IMR-90 (cell line): ENCODE data around the gene CSTA. TPM values are rescaled to one million over a fixed set of nuclear protein-coding genes. Genes with fewer than 3 reads are reported as not detected.

Experiments used
- ATAC-seq: fragments of 200-7000 bp; cut with Tn5 transposase; 2 replicates; pipeline ENCODE4 v1.9.1; 2020; ENCODE audit warnings: low read depth, mild to moderate bottlenecking, moderate library complexity
- BruUV-seq: library from RNA; stranded (reverse); fragments of 400-500 nt; replicated peaks from 2 replicates; lab custom pipeline; 2021; lab: Mats Ljungman, UMichigan
- CTCF ChIA-PET: fragments of 300-600 bp; formaldehyde crosslinking; extraction: SDS; loops from one replicate; lab custom pipeline; 2021; ENCODE audit warnings: antibody characterized with exemption; lab: Yijun Ruan, JAX
- POLR2A ChIA-PET: fragments of 300-600 bp; sonication (Branson Sonifier 250); formaldehyde crosslinking; loops from one replicate; lab custom pipeline; 2022; ENCODE audit warnings: antibody characterized with exemption; ENCODE audit not compliant: unreplicated experiment; lab: Charles Lee
- DNase-seq: peaks from one replicate; pipeline ENCODE4 v3.0.0; 2013
- H2AFZ ChIP-seq: replicated peaks from 2 replicates; pipeline ENCODE3; 2013; ENCODE audit warnings: low read length, mild to moderate bottlenecking; ENCODE audit not compliant: poor library complexity
- H2AK5ac ChIP-seq: 2 replicates; pipeline ENCODE4 v1.6.1; 2013; ENCODE audit warnings: low read depth, low read length, inconsistent platforms
- H2AK9ac ChIP-seq: replicated peaks from 2 replicates; pipeline ENCODE3; 2013; ENCODE audit warnings: mild to moderate bottlenecking, low read depth, low read length, moderate library complexity; ENCODE audit not compliant: poor library complexity
- H2BK120ac ChIP-seq: 2 replicates; pipeline ENCODE4 v1.6.1; 2013; ENCODE audit warnings: low read depth, low read length, inconsistent platforms
- H2BK15ac ChIP-seq: 3 replicates; pipeline ENCODE4 v1.6.1; 2013; ENCODE audit warnings: low read depth, low read length, inconsistent platforms
- H2BK20ac ChIP-seq: 2 replicates; pipeline ENCODE4 v1.6.1; 2013; ENCODE audit warnings: low read depth, mild to moderate bottlenecking, inconsistent platforms, low read length, moderate library complexity
- H2BK5ac ChIP-seq: 2 replicates; pipeline ENCODE4 v1.6.1; 2013; ENCODE audit warnings: mild to moderate bottlenecking, low read depth, low read length, inconsistent platforms; ENCODE audit not compliant: poor library complexity, severe bottlenecking
- H3K14ac ChIP-seq: replicated peaks from 2 replicates; pipeline ENCODE4 v1.6.1; 2013; ENCODE audit warnings: low read depth, low read length, inconsistent platforms
- H3K18ac ChIP-seq: 2 replicates; pipeline ENCODE4 v1.6.1; 2013; ENCODE audit warnings: low read depth, low read length, control low read depth
- H3K23ac ChIP-seq: 2 replicates; pipeline ENCODE4 v1.6.1; 2013; ENCODE audit warnings: low read depth, low read length, inconsistent platforms
- H3K27ac ChIP-seq: 2 replicates; pipeline ENCODE4 v1.5.1; 2013; ENCODE audit warnings: mild to moderate bottlenecking, control low read depth, low read length; ENCODE audit not compliant: insufficient read depth
- H3K27me3 ChIP-seq: 2 replicates; pipeline ENCODE4 v1.6.1; 2013; ENCODE audit warnings: low read length; ENCODE audit not compliant: control insufficient read depth, insufficient read depth
- H3K36me3 ChIP-seq: 2 replicates; pipeline ENCODE4 v1.6.1; 2013; ENCODE audit warnings: low read length, mixed read lengths; ENCODE audit not compliant: control insufficient read depth, insufficient read depth
- H3K4ac ChIP-seq: 2 replicates; pipeline ENCODE4 v1.6.1; 2013; ENCODE audit warnings: low read depth, low read length, inconsistent platforms
- H3K4me1 ChIP-seq: 2 replicates; pipeline ENCODE4 v1.6.1; 2013; ENCODE audit warnings: low read length, mixed read lengths; ENCODE audit not compliant: control insufficient read depth, insufficient read depth
- H3K4me2 ChIP-seq: 2 replicates; pipeline ENCODE4 v1.6.1; 2013; ENCODE audit warnings: low read depth, mild to moderate bottlenecking, control low read depth, low read length, moderate library complexity
- H3K4me3 ChIP-seq: 2 replicates; pipeline ENCODE4 v1.5.1; 2013; ENCODE audit warnings: low read depth, mild to moderate bottlenecking, control low read depth, low read length, moderate library complexity; ENCODE audit not compliant: insufficient read depth
- H3K56ac ChIP-seq: 2 replicates; pipeline ENCODE4 v1.6.1; 2013; ENCODE audit warnings: low read length, inconsistent platforms; ENCODE audit not compliant: insufficient read depth; ENCODE audit errors: extremely low read depth
- H3K79me1 ChIP-seq, 2 experiments: 2 replicates each; pipeline ENCODE4 v1.6.1; 2013; ENCODE audit warnings: low read length in 2 of 2, inconsistent platforms in 1 of 2, low read depth in 1 of 2
- H3K9ac ChIP-seq: 2 replicates; pipeline ENCODE4 v1.6.1; 2013; ENCODE audit warnings: low read depth, low read length, control low read depth
- H3K9me1 ChIP-seq: 2 replicates; pipeline ENCODE4 v1.6.1; 2013; ENCODE audit warnings: low read length, inconsistent platforms; ENCODE audit not compliant: insufficient read depth
- H3K9me3 ChIP-seq: 2 replicates; pipeline ENCODE4 v1.6.1; 2013; ENCODE audit warnings: low read length; ENCODE audit not compliant: control insufficient read depth, insufficient read depth
- H4K20me1 ChIP-seq: 2 replicates; pipeline ENCODE4 v1.6.1; 2013; ENCODE audit warnings: low read length, inconsistent platforms; ENCODE audit not compliant: insufficient read depth
- H4K5ac ChIP-seq: 2 replicates; pipeline ENCODE4 v1.6.1; 2013; ENCODE audit warnings: mild to moderate bottlenecking, low read depth, low read length, control low read depth
- H4K8ac ChIP-seq, 2 experiments: 2 replicates each; pipeline ENCODE4 v1.6.1; 2013; ENCODE audit warnings: low read depth in 2 of 2, low read length in 2 of 2, control low read depth in 1 of 2, inconsistent platforms in 1 of 2
- H4K91ac ChIP-seq: 2 replicates; pipeline ENCODE4 v1.6.1; 2013; ENCODE audit warnings: low read depth, low read length, inconsistent platforms; ENCODE audit not compliant: insufficient read depth
- BHLHE40 ChIP-seq: fragments of 150-350 bp; IDR thresholded peaks from 2 replicates; pipeline ENCODE4 v1.6.1; 2016; ENCODE audit warnings: mild to moderate bottlenecking, low read depth, low read length
- CEBPB ChIP-seq: IDR thresholded peaks from 2 replicates; pipeline ENCODE4 v1.6.1; 2012; ENCODE audit warnings: low read depth, low read length, improper control_type of control experiment
- CHD1 ChIP-seq: IDR thresholded peaks from 2 replicates; pipeline ENCODE4 v1.6.1; 2012; ENCODE audit warnings: low read depth, low read length, improper control_type of control experiment
- CTCF ChIP-seq: conservative IDR thresholded peaks from 2 replicates; pipeline ENCODE4 v1.5.1; 2012; ENCODE audit warnings: mild to moderate bottlenecking, low read depth, low read length, improper control_type of control experiment
- FOS ChIP-seq: fragments of 150-350 bp; IDR thresholded peaks from 2 replicates; pipeline ENCODE4 v1.6.1; 2016; ENCODE audit warnings: low read depth, low read length
- MAFK ChIP-seq: IDR thresholded peaks from 2 replicates; pipeline ENCODE4 v1.6.1; 2012; ENCODE audit warnings: low read depth, low read length, improper control_type of control experiment
- MAZ ChIP-seq: IDR thresholded peaks from 2 replicates; pipeline ENCODE4 v1.6.1; 2012; ENCODE audit warnings: low read depth, mild to moderate bottlenecking, low read length, improper control_type of control experiment, moderate library complexity, borderline replicate concordance
- MXI1 ChIP-seq: IDR thresholded peaks from 2 replicates; pipeline ENCODE4 v1.6.1; 2012; ENCODE audit warnings: low read depth, mild to moderate bottlenecking, low read length, moderate library complexity, borderline replicate concordance
- NFE2L2 ChIP-seq: fragments of 150-350 bp; IDR thresholded peaks from 2 replicates; pipeline ENCODE4 v1.6.1; 2016; ENCODE audit warnings: low read depth, mild to moderate bottlenecking, low read length
- POLR2A ChIP-seq: IDR thresholded peaks from 2 replicates; pipeline ENCODE4 v1.6.1; 2012; ENCODE audit warnings: mild to moderate bottlenecking, low read depth, low read length
- RAD21 ChIP-seq: IDR thresholded peaks from 2 replicates; pipeline ENCODE4 v1.6.1; 2012; ENCODE audit warnings: low read length, improper control_type of control experiment
- RCOR1 ChIP-seq: IDR thresholded peaks from 2 replicates; pipeline ENCODE4 v1.6.1; 2012; ENCODE audit warnings: mild to moderate bottlenecking, low read length, improper control_type of control experiment; ENCODE audit not compliant: insufficient replicate concordance
- RFX5 ChIP-seq: IDR thresholded peaks from 2 replicates; pipeline ENCODE4 v1.8.0; 2012; ENCODE audit warnings: low read depth, mild to moderate bottlenecking, low read length, moderate library complexity
- USF2 ChIP-seq: fragments of 150-350 bp; IDR thresholded peaks from 2 replicates; pipeline ENCODE4 v1.6.1; 2017; ENCODE audit warnings: mild to moderate bottlenecking, antibody characterized with exemption, low read length, low read depth
- WGBS, 2 experiments: methylation state at CpG; one replicate each; pipeline versions ENCODE4 v1.1.5 to v1.1.7; 2013; ENCODE audit warnings: missing lambda C conversion rate in 2 of 2; ENCODE audit not compliant: insufficient read length in 1 of 2; ENCODE audit errors: extremely low coverage in 2 of 2; 5-methylcytosine and 5-hydroxymethylcytosine counted together
- dilution Hi-C: fragments of 300-500 bp; cut with HindIII; formaldehyde crosslinking; loops from one replicate; pipeline ENCODE4 v1.14.3; 2018; ENCODE audit warnings: low sequenced_read_pairs; ENCODE audit not compliant: unreplicated experiment
- in situ Hi-C: fragments of 300-500 bp; cut with MboI; formaldehyde crosslinking; loops from 3 replicates; pipeline ENCODE4 v1.14.3; 2019; ENCODE audit warnings: low sequenced_read_pairs, inconsistent platforms, mixed read lengths
- intact Hi-C: fragments of 100-400 bp; cut with micrococcal nuclease; formaldehyde crosslinking; loops from 2 replicates; pipeline ENCODE4 v1.10.0; 2022
- polyA plus RNA-seq, 3 experiments: library from polyadenylated mRNA; depleted of rRNA; stranded (reverse); fragments of >200 nt; gene quantifications; 2 replicates each; pipeline ENCODE4 v1.2.3, GENCODE V29; 2012; ENCODE audit warnings: low replicate concordance in 1 of 3
- total RNA-seq: library from RNA; depleted of rRNA; stranded (reverse); fragments of >200 nt; gene quantifications from 2 replicates; pipeline ENCODE4 v1.2.3, GENCODE V29; 2012
- TF ChIP-seq, protein P1 (sequence below): fragments of 150-350 bp; IDR thresholded peaks from 2 replicates; pipeline ENCODE4 v1.6.1; 2016; ENCODE audit warnings: low read depth, mild to moderate bottlenecking, low read length, moderate library complexity, borderline replicate concordance

The CSTA gene
- total and polyA plus RNA-seq, 2 of the 4 experiments (the other 2 are of a cell fraction), result 0.17 TPM; not detected in 1

- Histone ChIP-seq H2AK5ac (no peak overlapping the region), H3K9me1 (no peaks in the 10 kb centered on the region), H2BK5ac (no peak overlapping the region), H3K9me3 (no peaks in the 10 kb centered on the region), H2BK120ac (no peak overlapping the region), H2BK20ac (no peak overlapping the region), H3K4me3 (no peak overlapping the region), H2AFZ (no peak overlapping the region), H4K8ac (no peak overlapping the region), H3K4ac (no peak overlapping the region), H4K5ac (no peak overlapping the region), H3K56ac (no peak overlapping the region), H3K36me3 (no peaks in the 10 kb centered on the region), H3K18ac (no peak overlapping the region), H3K4me2 (no peak overlapping the region), H3K23ac (no peak overlapping the region), H4K20me1 (no peaks in the 10 kb centered on the region), H2BK15ac (no peak overlapping the region), H3K27me3 (peaks cover 2% of the 10 kb centered on the region), H2AK9ac (no peak overlapping the region), H3K27ac (no peak overlapping the region), H3K79me1 (no peaks in the 10 kb centered on the region), H3K14ac (no peak overlapping the region), H3K9ac (no peak overlapping the region), H3K4me1 (no peaks in the 10 kb centered on the region), H4K91ac (no peak overlapping the region)
- no TSS peak for BruUV-seq
- ChIA-PET CTCF (interaction anchor here (0.6 kb wide), 1 partner anchor 26 kb away, joined by 4 read pairs; no protein-coding TSS in a partner anchor), POLR2A (no interaction called here)
- in situ Hi-C loops, result no loop called here
- DNase-seq, result no peak
- no peak for ATAC-seq
- TF ChIP-seq MXI1 (no peak), POLR2A (no peak), CTCF (no peak), RFX5 (no peak), MAFK (no peak), MAZ (no peak), RAD21 (no peak), CHD1 (no peak), USF2 (no peak), RCOR1 (no peak), NFE2L2 (no peak), CEBPB (no peak), FOS (no peak), BHLHE40 (no peak)
- TF ChIP-seq, protein P1, sequence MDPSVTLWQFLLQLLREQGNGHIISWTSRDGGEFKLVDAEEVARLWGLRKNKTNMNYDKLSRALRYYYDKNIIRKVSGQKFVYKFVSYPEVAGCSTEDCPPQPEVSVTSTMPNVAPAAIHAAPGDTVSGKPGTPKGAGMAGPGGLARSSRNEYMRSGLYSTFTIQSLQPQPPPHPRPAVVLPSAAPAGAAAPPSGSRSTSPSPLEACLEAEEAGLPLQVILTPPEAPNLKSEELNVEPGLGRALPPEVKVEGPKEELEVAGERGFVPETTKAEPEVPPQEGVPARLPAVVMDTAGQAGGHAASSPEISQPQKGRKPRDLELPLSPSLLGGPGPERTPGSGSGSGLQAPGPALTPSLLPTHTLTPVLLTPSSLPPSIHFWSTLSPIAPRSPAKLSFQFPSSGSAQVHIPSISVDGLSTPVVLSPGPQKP, result no peak
- dilution Hi-C loops, result no loop called here
- WGBS, 2 experiments, result no CpG with 5 or more reads among the region's 5 CpGs
- intact Hi-C loops, result no loop called here
Measured at GRCh38 chr3:122322095-122323075, 2.7 kb upstream of the CSTA start.
